HG02642 (cell line): Measurements from ENCODE around the gene KY.
"Not testable (repeated sequence)": the region's sequence is repeated elsewhere in the genome, so short reads cannot be mapped to it uniquely, and the experiment has no call there.

Experiments
- ATAC-seq: cut with Tn5 transposase; IDR thresholded peaks from one replicate; pipeline ENCODE4 v1.9.1; 2021; ENCODE audit warnings: mild to moderate bottlenecking; ENCODE audit not compliant: unreplicated experiment, poor library complexity

Gene KY

DNA sequence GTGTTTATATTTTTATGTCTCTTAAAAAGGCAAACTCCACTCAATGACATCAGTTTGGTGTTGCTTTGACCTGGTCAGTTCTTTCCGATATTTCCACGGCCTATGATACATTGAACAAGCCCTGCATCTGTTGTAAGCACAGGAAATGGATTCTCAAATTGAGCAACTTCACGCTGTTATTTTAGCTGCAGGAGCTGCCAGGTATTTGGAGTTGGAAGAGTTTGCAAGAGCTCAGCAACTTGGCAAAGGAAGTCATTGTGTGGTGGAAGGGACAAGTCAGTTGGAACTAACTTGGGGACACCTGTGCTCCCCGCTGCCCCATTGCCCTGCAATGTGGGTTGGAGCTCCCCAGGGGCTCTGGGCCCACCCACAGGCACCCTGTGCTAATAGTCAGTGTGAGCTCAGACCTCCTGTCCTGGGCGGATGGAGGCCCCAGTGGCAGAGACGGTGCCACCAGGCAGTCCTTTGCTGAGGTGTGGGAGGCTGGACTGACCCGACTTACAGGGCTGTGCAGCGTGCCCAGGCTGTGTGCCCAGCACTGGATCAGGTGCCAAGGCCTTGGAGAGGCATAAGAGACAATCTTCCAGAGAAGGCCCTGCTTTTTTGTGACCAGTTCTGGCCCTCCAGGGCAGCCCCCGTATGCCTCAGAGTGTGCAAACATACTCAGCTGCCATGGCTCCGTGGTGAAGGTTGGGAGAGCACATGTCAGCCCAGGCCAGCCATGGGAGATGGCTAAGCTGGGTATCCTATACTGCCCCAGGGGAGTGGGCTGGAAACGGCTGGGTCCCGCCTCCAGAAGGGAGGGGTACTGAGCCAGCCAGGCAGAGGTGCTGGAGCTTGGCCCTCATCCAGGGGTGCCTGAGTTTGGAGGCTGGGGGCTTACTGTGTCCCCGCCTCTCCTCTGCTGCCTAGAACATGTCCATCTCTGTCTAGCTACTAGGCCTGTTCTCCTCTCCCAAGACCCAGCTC, 43.5 kb downstream of the KY start:
- ATAC-seq, result no peak

DNA sequence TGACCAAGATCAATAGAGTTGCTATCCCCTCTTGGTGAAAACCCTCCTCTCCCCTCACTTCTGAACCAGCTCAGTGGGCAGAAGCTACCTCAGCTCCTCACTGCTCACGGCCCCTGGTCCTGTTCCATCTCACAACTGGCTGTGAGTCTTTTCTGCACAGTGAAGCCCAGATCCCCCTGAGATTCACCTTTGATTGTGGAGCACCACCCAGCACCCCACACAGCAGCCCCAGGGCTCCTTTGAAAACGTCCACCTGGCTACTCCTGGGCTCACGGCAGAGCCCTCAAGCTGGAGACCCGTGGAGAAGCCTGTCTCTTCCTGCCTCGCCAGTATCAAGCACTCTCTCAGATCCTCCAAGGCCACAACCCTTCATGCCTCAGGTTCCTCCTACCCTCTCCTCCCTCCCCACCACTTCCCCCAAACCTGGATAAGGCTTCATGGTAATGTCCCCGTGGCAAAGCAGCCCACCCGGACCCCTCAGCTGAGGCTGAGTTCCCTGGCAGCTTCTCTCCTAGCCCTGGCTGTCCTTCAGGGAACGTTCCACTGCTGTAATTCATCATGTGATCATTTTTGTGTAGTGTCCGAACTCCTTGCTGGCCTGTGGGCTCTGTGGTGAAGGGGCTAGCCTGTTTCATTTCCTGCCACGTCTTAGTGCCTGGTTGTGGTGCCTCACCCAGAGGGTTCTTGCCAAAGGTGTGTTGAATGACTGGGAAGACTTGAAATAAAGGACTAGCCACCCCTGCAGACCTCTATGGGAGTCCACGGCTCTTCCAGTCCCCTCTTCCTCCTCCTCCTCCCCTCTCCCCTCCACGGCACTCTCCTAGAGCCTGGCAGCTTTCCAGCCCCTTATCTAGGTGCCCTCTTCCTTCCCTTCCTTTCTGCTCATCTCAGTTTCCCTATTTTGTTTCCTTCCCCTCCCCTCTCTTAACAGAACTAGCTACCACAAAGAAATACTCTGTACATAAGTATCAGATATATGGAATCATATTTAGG, 44.5 kb downstream of the KY start:
- no peak for ATAC-seq

GRCh38 chr3:134605556-134605955, 45.3 kb downstream of the KY start:
- no peak for ATAC-seq

- no peak for ATAC-seq
These were observed 46.9 kb downstream of the KY start for GRCh38 chr3:134603956-134604355.

- no peak for ATAC-seq
These were observed 47.3 kb downstream of the KY start for GRCh38 chr3:134603480-134603879.

DNA sequence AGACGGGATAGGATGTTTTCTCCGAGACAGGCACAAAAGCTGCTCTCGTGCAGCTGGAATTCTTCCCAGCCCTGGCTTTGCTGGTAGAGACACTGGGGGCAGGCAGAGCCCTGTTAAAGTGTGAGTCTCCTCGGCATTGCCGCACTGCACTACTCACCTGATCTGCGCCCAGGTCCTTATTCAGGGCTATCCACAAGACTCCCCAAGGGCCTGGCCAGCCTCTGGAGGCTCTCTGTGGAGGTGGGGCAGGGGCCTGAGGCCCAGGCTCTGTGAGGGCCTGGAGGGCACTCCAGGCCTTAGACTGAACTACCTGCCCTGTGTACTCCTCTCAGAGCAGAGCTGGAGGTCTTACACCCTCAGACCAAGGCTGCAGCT, 48.4 kb downstream of the KY start:
- no peak for ATAC-seq

- ATAC-seq, result no peak
These were observed 49.0 kb downstream of the KY start for GRCh38 chr3:134601539-134602439.

- peak; percentile 62 for ATAC-seq
These were observed 49.9 kb downstream of the KY start for GRCh38 chr3:134600685-134601463.

- no peak for ATAC-seq
These were observed 50.6 kb downstream of the KY start for GRCh38 chr3:134600206-134600605.

- ATAC-seq, result no peak
These were observed 51.9 kb downstream of the KY start for GRCh38 chr3:134598763-134599545.

- no peak for ATAC-seq
These were observed 53.3 kb downstream of the KY start for GRCh38 chr3:134597390-134597970.

DNA sequence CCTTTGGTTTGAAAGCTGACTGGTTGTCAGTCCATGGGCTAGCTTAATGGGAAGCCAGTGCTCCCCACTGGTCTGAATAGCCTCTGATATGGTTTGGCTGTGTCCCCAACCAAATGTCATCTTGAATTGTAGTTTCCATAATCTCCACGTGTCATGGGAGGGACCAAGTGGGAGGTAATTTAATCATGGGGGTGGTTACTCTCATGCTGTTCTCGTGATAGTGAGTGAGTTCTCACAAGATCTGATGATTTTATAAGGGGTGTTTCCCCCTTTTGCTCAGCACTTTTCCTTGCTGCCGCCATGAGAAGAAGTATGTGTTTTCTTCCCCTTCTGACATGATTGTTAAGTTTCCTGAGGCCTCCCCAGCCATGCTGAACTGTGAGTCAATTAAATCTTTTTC, 55.8 kb downstream of the KY start:
- ATAC-seq, result not testable (repeated sequence)

GRCh38 chr3:134594331-134594741, 56.5 kb downstream of the KY start:
- ATAC-seq, result no peak

DNA sequence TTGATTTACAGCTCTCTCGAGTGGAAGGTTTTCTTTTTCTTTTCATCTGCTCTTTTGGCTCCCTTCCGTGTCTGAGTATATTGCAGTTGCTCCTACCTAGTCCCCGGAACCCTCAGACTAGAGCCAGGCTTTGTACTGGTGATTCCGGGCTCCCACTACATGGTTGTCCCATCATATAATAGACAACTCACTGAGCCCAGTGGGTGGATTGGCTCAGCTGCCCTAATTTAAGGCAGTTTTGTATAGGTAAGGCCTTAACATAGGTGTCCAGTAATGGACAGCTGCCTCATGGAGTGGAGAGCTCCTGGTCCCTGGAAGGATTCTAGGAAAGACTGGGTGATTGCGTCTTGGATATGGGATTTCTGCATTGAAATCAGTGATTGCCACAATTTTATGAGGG, 58.0 kb downstream of the KY start:
- no peak for ATAC-seq

DNA sequence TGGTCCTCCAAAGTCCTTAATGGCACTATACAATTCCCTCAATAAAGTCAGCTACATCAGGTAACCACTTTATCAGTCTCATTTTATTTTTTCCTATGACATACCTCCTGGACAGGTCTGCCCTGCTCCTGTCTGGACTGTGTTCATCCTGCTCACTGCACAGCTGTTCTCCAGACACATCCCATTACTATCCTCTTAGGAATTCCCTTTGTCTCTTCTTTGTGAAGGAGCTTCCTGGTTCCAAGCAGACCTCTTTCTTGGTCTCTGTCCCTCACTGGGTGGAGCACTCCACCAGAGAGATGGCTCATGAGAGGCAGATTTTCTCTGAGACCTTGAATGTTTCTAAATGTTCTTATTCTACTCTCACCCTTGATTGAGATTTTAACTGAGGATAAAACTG, 60.1 kb downstream of the KY start:
- no peak for ATAC-seq

DNA sequence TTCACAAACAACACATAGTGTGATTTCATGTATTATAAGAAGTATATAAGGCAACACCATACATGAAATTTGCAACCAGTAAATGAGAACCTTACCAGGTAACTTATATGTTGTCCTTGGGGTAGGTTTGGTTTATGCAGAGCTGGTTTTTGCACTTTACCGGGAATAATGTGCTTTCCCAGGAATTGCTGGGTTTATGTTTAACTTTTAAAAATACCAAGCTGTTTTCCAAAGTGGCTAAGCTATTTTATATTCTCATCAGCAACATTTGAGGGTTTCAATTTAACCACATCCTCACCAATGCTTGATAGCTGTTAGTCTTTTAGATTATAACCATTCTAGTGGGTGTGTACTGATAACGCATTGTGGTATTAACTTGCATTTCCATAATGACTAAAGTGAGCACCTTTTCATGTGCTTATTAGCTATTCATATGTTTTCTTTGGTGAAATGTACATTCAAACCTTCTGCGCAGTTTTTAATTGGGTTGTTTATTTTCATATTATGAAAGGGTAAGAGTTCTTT, 71.6 kb downstream of the KY start:
- ATAC-seq, result no peak

DNA sequence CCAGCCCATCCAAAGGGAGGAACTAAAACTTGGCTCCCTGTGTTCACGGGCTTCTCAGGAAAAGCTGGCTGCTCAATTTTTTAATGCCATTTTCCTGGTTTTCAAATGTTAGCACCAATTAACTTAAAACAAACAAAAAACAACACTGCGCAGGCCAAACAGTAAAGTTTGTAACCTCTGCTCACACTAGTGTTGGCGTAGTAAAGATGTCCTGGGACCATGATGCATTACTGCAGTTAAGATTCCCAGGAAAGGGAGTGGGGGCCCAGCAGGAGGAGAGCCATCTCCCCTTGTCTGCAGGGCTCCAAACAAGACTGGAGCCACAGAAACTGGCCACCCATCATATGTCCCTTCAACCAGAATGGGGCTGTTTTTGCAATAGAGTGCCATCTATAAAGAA, 74.0 kb downstream of the KY start:
- no peak for ATAC-seq

DNA sequence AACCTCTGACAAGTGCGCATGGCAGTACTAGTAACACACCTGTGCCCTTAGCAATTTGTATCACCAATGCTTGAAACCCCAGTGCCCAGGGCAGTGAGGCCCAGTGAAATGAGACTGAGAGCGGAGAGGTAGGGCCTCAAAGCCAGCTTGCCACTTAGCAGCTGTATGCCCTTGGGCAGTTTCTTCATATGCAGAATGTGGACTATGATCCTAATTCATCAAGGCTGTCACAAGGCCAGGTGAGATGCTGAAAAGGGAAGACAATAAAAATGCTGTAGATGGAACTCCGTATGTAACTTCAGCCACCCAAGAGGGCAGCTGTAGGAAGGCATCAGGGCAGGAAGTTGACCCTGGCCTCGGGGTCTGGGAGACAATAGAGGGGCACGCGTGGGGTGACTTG, 74.4 kb downstream of the KY start:
- ATAC-seq, result no peak
